H1 (cell line): ENCODE data around the gene NUTM2D. TPM values are rescaled to one million over a fixed set of nuclear protein-coding genes. Genes with fewer than 3 reads are reported as not detected.
"Not testable (repeated sequence)": the region's sequence is repeated elsewhere in the genome, so short reads cannot be mapped to it uniquely, and the experiment has no call there.

ENCODE experiments used
- CTCF ChIA-PET: fragments of 300-600 bp; sonication (Branson Sonifier 250); formaldehyde crosslinking; loops from one replicate; lab custom pipeline; 2021; ENCODE audit not compliant: partially characterized antibody; lab: Charles Lee
- POLR2A ChIA-PET: fragments of 300-600 bp; sonication (Branson Sonifier 250); formaldehyde crosslinking; loops from one replicate; lab custom pipeline; 2021; ENCODE audit warnings: inconsistent platforms; ENCODE audit not compliant: partially characterized antibody; lab: Charles Lee
- DNase-seq, 2 experiments: peaks; one replicate each; pipeline versions ENCODE4 v3.0.0 to v3.0.0-alpha.2; 2010 to 2022; ENCODE audit warnings: low spot score in 2 of 2, low read depth in 1 of 2, mixed read lengths in 1 of 2
- FAIRE-seq: peaks from 2 replicates; lab custom pipeline; 2011; peaks lifted over from hg19 to GRCh38; lab: Jason Lieb, UNC
- H2AFZ ChIP-seq: 2 replicates; pipeline ENCODE4 v1.8.1; 2012; ENCODE audit warnings: low read length, inconsistent platforms
- H2AK5ac ChIP-seq: 2 replicates; pipeline ENCODE4 v1.6.1; 2013; ENCODE audit warnings: low read depth, low read length
- H2BK120ac ChIP-seq: replicated peaks from 2 replicates; pipeline ENCODE3; 2013; ENCODE audit warnings: low read depth, low read length, inconsistent platforms
- H2BK12ac ChIP-seq: 2 replicates; pipeline ENCODE4 v1.6.1; 2013; ENCODE audit warnings: low read depth, low read length
- H2BK15ac ChIP-seq: 2 replicates; pipeline ENCODE4 v1.6.1; 2013; ENCODE audit warnings: low read length
- H2BK20ac ChIP-seq: 2 replicates; pipeline ENCODE4 v1.6.1; 2013; ENCODE audit warnings: low read length
- H2BK5ac ChIP-seq: 2 replicates; pipeline ENCODE4 v1.6.1; 2013; ENCODE audit warnings: low read depth, low read length
- H3K14ac ChIP-seq: 2 replicates; pipeline ENCODE4 v1.6.1; 2013; ENCODE audit warnings: inconsistent platforms; ENCODE audit not compliant: insufficient read length
- H3K18ac ChIP-seq: 2 replicates; pipeline ENCODE4 v1.6.1; 2013; ENCODE audit warnings: low read length; ENCODE audit errors: extremely low read depth
- H3K23ac ChIP-seq: 2 replicates; pipeline ENCODE4 v1.6.1; 2013; ENCODE audit warnings: inconsistent platforms; ENCODE audit not compliant: insufficient read length
- H3K23me2 ChIP-seq: 2 replicates; pipeline ENCODE4 v1.6.1; 2013; ENCODE audit warnings: low read depth, low read length
- H3K27ac ChIP-seq: 2 replicates; pipeline ENCODE4 v1.6.1; 2011; ENCODE audit warnings: low read depth, low read length, inconsistent platforms
- H3K27me3 ChIP-seq, 4 experiments: replicated peaks in 1 of 4; 1 replicate in 1 of 4; 2 replicates in 3 of 4; pipeline versions ENCODE4 v1.6.1 to v1.8.1; 2011 to 2013; ENCODE audit warnings: low read length in 3 of 4, mild to moderate bottlenecking in 3 of 4, inconsistent platforms in 2 of 4, mixed read lengths in 2 of 4, moderate library complexity in 1 of 4; ENCODE audit not compliant: control insufficient read depth in 3 of 4, insufficient read depth in 3 of 4; ENCODE audit errors: extremely low read depth in 1 of 4
- H3K36me3 ChIP-seq, 4 experiments: 2 replicates each; pipeline versions ENCODE4 v1.6.1 to v1.8.1; 2011 to 2013; ENCODE audit warnings: mild to moderate bottlenecking in 4 of 4, low read length in 3 of 4, moderate library complexity in 2 of 4, control low read depth in 1 of 4, inconsistent platforms in 1 of 4; ENCODE audit not compliant: insufficient read depth in 4 of 4, control insufficient read depth in 2 of 4
- H3K4ac ChIP-seq: replicated peaks from 2 replicates; pipeline ENCODE3; 2013; ENCODE audit warnings: low read length, low read depth, mixed read lengths, inconsistent platforms; ENCODE audit not compliant: insufficient read length
- H3K4me1 ChIP-seq, 4 experiments: replicated peaks in 1 of 4; 1 replicate in 1 of 4; 2 replicates in 3 of 4; pipeline versions ENCODE4 v1.6.1 to v1.8.1; 2011 to 2013; ENCODE audit warnings: low read length in 3 of 4, inconsistent platforms in 2 of 4, mixed read lengths in 1 of 4; ENCODE audit not compliant: insufficient read depth in 4 of 4, control insufficient read depth in 3 of 4
- H3K4me2 ChIP-seq, 2 experiments: 2 replicates each; pipeline versions ENCODE4 v1.6.1 to v1.8.1; 2011 to 2013; ENCODE audit warnings: low read depth in 2 of 2, low read length in 2 of 2, control low read depth in 1 of 2, inconsistent platforms in 1 of 2, mild to moderate bottlenecking in 1 of 2; ENCODE audit not compliant: insufficient read depth in 1 of 2
- H3K4me3 ChIP-seq, 4 experiments: fragments of 200-600, 300-600 bp in 1 of 4; sonication (generic), shearing (Covaris generic), sonication (Bioruptor Twin) in 1 of 4; 2 replicates each; pipeline versions ENCODE4 v1.5.1 to v1.8.1; 2011 to 2016; ENCODE audit warnings: low read length in 4 of 4, low read depth in 3 of 4, control low read depth in 2 of 4, inconsistent platforms in 2 of 4, mild to moderate bottlenecking in 2 of 4, mixed read lengths in 1 of 4, moderate library complexity in 1 of 4; ENCODE audit not compliant: insufficient read depth in 2 of 4; ENCODE audit errors: extremely low read depth in 1 of 4
- H3K56ac ChIP-seq: replicated peaks from 2 replicates; pipeline ENCODE3; 2013; ENCODE audit warnings: low read depth, mild to moderate bottlenecking, mixed read lengths, low read length, inconsistent platforms; ENCODE audit not compliant: insufficient read length
- H3K79me1 ChIP-seq: 2 replicates; pipeline ENCODE4 v1.6.1; 2013; ENCODE audit warnings: low read depth, low read length, control low read depth
- H3K79me2 ChIP-seq, 2 experiments: 2 replicates each; pipeline versions ENCODE4 v1.6.1 to v1.8.1; 2012 to 2013; ENCODE audit warnings: low read length in 2 of 2, mild to moderate bottlenecking in 2 of 2, inconsistent platforms in 1 of 2; ENCODE audit not compliant: insufficient read depth in 2 of 2, control insufficient read depth in 1 of 2
- H3K9ac ChIP-seq, 4 experiments: replicated peaks in 1 of 4; 1 replicate in 1 of 4; 2 replicates in 3 of 4; pipeline versions ENCODE4 v1.6.1 to v1.8.1; 2011 to 2013; ENCODE audit warnings: low read depth in 3 of 4, low read length in 3 of 4, control low read depth in 2 of 4, mild to moderate bottlenecking in 2 of 4, moderate library complexity in 2 of 4, inconsistent platforms in 1 of 4; ENCODE audit errors: extremely low read depth in 1 of 4
- H3K9me3 ChIP-seq, 2 experiments: 2 replicates each; pipeline versions ENCODE4 v1.6.1 to v1.8.1; 2012 to 2013; ENCODE audit warnings: mild to moderate bottlenecking in 2 of 2, moderate library complexity in 2 of 2, control low read depth in 1 of 2, inconsistent platforms in 1 of 2, low read depth in 1 of 2, low read length in 1 of 2, mixed read lengths in 1 of 2; ENCODE audit not compliant: insufficient read depth in 2 of 2
- H4K20me1 ChIP-seq, 2 experiments: replicated peaks in 1 of 2; 2 replicates each; pipeline versions ENCODE3 to v1.8.1; 2011 to 2013; ENCODE audit warnings: inconsistent platforms in 2 of 2, low read length in 2 of 2, mild to moderate bottlenecking in 1 of 2; ENCODE audit not compliant: insufficient read depth in 2 of 2, control insufficient read depth in 1 of 2
- H4K5ac ChIP-seq: 2 replicates; pipeline ENCODE4 v1.6.1; 2013; ENCODE audit warnings: low read length, low read depth, mixed read lengths, inconsistent platforms; ENCODE audit not compliant: insufficient read length
- H4K8ac ChIP-seq: 2 replicates; pipeline ENCODE4 v1.8.0; 2013; ENCODE audit warnings: mild to moderate bottlenecking, moderate library complexity, low read length, inconsistent platforms; ENCODE audit not compliant: insufficient read depth; ENCODE audit errors: extremely low read depth
- H4K91ac ChIP-seq: replicated peaks from 2 replicates; pipeline ENCODE3; 2013; ENCODE audit warnings: low read length, mixed read lengths, inconsistent platforms; ENCODE audit not compliant: insufficient read length
- WGBS, 2 experiments: shearing (Covaris generic) in 1 of 2; methylation state at CpG; one replicate each; pipeline versions ENCODE4 v1.1.6 to v1.1.7; 2013 to 2015; ENCODE audit warnings: low lambda C conversion rate in 2 of 2, mixed read lengths in 2 of 2, inconsistent platforms in 1 of 2, low coverage in 1 of 2, missing lambda C conversion rate in 1 of 2; ENCODE audit not compliant: insufficient replicate concordance in 2 of 2, insufficient coverage in 1 of 2, insufficient read length in 1 of 2; ENCODE audit errors: extremely low coverage in 1 of 2, missing lambda C conversion rate in 1 of 2; 5-methylcytosine and 5-hydroxymethylcytosine counted together
- polyA plus RNA-seq, 7 experiments: library from polyadenylated mRNA; depleted of rRNA in 3 of 7; stranded (reverse) in 5 of 7; unstranded in 2 of 7; fragments of >200 nt in 5 of 7; fragments of 200-250 nt in 2 of 7; gene quantifications; 1 replicate in 5 of 7; 2 replicates in 1 of 7; 4 replicates in 1 of 7; pipeline versions ENCODE4 v1.2.1 to v1.2.3, GENCODE V29; 2011 to 2013; ENCODE audit warnings: missing spikeins in 2 of 7, mixed read lengths in 2 of 7
- total RNA-seq: library from RNA; stranded (reverse); fragmentation: NEBNext Ultra II Directional; extraction: Animal tissue kit (Norgen Biotek cat#: 25700); gene quantifications from 2 replicates; pipeline ENCODE4 v1.2.1, GENCODE V29; 2021

NUTM2D gene
- total and polyA plus RNA-seq, 2 of the 8 experiments (the other 6 are each of a cell fraction or from before 2014, with no cell fraction given): 0.76 to 2.2 TPM

- H3K4me1 ChIP-seq, H3K79me2 ChIP-seq, H4K91ac ChIP-seq, CTCF ChIA-PET, POLR2A ChIA-PET, H4K8ac ChIP-seq, H3K4ac ChIP-seq, H3K18ac ChIP-seq, H3K14ac ChIP-seq, H2BK20ac ChIP-seq, H3K4me2 ChIP-seq, H2AK5ac ChIP-seq, H4K20me1 ChIP-seq, H3K79me1 ChIP-seq, H2BK12ac ChIP-seq, H3K9ac ChIP-seq, H3K23me2 ChIP-seq, H3K27ac ChIP-seq, H2BK120ac ChIP-seq, H2BK15ac ChIP-seq, H2AFZ ChIP-seq, FAIRE-seq, H3K56ac ChIP-seq, H3K4me3 ChIP-seq, H3K27me3 ChIP-seq, DNase-seq, H4K5ac ChIP-seq, H2BK5ac ChIP-seq, H3K36me3 ChIP-seq, H3K23ac ChIP-seq, H3K9me3 ChIP-seq: not testable (repeated sequence)
- WGBS, 2 experiments: 89% methylated on average over 1 of the region's 3 CpGs; no CpG with 5 or more reads in 1 of the 2 experiments
Measured at GRCh38 chr10:87358159-87358558, 615 bp downstream of the NUTM2D start.

- H2AK5ac ChIP-seq, H2BK5ac ChIP-seq, H4K8ac ChIP-seq, H3K79me1 ChIP-seq, H3K23me2 ChIP-seq, H3K27ac ChIP-seq, DNase-seq, H3K9ac ChIP-seq, H4K5ac ChIP-seq, H3K14ac ChIP-seq, H3K79me2 ChIP-seq, POLR2A ChIA-PET, H3K23ac ChIP-seq, H3K4me3 ChIP-seq, H2BK12ac ChIP-seq, CTCF ChIA-PET, H3K9me3 ChIP-seq, H3K18ac ChIP-seq, H3K4me1 ChIP-seq, H3K4me2 ChIP-seq, FAIRE-seq, H3K36me3 ChIP-seq, H2BK120ac ChIP-seq, H4K20me1 ChIP-seq, H3K56ac ChIP-seq, H3K27me3 ChIP-seq, H2BK20ac ChIP-seq, H4K91ac ChIP-seq, H2BK15ac ChIP-seq, H2AFZ ChIP-seq, H3K4ac ChIP-seq: not testable (repeated sequence)
- WGBS, 2 experiments: 86% methylated on average over 5 of the region's 9 CpGs; no CpG with 5 or more reads in 1 of the 2 experiments
Measured at GRCh38 chr10:87369514-87370112, 12.1 kb downstream of the NUTM2D start.
